GM19395 (cell line): ENCODE data around the gene DOCK7.

Experiments used
- ATAC-seq: cut with Tn5 transposase; IDR thresholded peaks from one replicate; pipeline ENCODE4 v1.9.1; 2021; ENCODE audit warnings: mild to moderate bottlenecking, moderate library complexity; ENCODE audit not compliant: unreplicated experiment

The DOCK7 gene

DNA sequence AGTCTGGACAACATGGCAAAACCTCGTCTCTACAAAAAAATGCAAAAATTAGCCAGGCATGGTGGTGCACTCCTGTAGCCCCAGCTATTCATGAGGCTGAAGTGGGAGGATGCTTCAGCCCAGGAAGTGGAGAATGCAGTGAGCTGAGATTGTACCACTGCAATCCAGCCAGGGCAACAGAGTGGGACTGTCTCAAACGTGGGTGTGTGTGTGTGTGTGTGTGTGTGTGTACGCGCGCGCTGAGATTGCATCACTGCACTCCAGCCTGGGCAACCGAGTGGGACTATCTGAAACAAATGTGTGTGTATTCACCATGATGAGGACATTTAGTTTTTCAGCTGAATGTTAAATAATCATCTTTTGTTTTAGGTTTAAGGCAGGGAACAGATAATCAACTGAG is 230.2 kb downstream of the DOCK7 start:
- no peak for ATAC-seq

DNA sequence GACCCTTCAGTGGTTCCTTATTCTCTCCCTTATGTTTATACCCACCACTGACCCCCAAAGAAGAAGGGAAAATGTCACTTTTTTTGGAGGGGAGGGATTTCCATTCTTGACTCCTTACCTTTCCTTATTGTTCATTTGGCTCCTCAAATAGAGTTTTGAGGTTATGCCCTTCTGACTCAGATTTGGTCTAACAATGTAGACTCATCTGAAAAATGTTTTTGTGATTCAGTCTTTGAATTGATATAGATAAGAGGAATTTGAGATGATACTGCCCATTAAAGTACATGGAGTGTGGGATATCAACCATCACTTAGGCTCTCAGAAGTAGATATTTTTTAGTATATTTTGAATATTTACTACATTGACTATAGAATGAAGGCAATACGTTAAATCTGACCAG is 235.2 kb downstream of the DOCK7 start:
- ATAC-seq = no peak

- no peak for ATAC-seq
These were observed 237.9 kb downstream of the DOCK7 start for GRCh38 chr1:62450301-62450700.

- ATAC-seq = no peak
These were observed 239.8 kb downstream of the DOCK7 start for GRCh38 chr1:62448221-62448933.

GRCh38 chr1:62444701-62445100 is 243.5 kb downstream of the DOCK7 start:
- ATAC-seq = no peak

- ATAC-seq = no peak
These were observed 248.4 kb downstream of the DOCK7 start for GRCh38 chr1:62439652-62440371.

DNA sequence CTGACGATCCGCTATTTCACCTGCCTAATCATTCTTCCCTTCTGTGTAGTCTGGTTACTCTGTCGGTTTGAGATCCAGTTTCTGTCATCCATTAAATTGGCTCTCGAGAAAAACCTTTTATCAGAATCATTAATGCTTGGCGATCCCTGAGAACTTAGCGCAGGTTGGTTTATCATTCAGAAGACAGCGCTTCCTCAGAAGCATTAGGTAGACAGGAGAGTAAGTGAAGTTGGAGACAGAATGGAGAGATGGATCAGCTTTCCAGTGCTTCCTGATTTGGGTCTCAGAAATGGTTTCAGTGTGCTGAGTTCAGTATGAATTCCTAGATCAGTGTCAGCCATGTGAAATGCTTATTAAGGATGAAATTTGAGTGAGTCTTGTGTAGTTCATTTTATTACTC is 250.0 kb downstream of the DOCK7 start:
- ATAC-seq = no peak

GRCh38 chr1:62437273-62437940 is 250.8 kb downstream of the DOCK7 start:
- no peak for ATAC-seq

- peak; percentile 81 for ATAC-seq
These were observed 251.5 kb downstream of the DOCK7 start, which contains the start of gene USP1 for GRCh38 chr1:62436466-62437272. Gene USP1, plus strand, starts transcription at chr1:62437049. Its CDS starts 2,819 bp downstream, at chr1:62439868.

DNA sequence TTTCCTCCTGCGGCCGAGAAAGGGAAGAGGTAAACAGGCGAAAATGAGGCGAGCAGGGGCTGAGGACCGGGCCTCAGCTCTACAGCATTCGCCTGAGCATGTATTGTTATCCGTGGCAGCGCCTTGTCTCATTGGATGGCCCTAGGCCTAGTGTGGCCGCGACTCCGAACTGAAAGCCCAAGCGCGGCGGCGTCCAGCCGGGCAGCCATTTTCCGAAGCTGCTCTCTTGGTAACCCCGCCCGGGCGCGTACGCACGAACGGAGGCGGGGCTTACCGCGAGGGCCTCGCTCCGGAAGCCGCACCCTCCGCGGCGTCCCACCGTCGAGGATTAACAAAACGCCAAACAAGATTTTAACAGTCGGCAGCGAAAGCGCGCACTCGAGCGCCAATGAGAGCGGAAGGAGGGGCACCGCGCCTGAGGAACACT is 252.1 kb downstream of the DOCK7 start:
- ATAC-seq = no peak

- ATAC-seq = no peak
These were observed 252.8 kb downstream of the DOCK7 start for GRCh38 chr1:62435231-62436038.

DNA sequence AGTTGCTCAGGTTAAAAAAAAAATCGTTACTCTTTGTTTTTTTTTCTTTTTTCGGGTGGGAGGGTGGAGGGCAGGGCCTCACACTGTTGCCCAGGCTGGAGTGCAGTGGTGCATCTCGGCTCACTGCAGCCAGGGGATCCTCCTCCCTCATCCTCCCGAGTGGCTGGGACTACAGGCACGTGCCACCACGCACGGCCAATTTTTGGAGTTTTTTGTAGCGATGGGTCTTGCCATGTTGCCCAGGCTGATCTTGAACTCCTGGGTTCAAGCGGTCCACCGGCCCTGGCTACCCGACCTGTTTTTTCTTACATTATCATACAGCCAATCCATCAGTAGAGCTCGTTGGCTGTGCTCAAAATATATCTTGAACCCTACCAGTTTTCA is 253.6 kb downstream of the DOCK7 start:
- no peak for ATAC-seq

- no peak for ATAC-seq
These were observed 254.1 kb downstream of the DOCK7 start for GRCh38 chr1:62433861-62434617.

DNA sequence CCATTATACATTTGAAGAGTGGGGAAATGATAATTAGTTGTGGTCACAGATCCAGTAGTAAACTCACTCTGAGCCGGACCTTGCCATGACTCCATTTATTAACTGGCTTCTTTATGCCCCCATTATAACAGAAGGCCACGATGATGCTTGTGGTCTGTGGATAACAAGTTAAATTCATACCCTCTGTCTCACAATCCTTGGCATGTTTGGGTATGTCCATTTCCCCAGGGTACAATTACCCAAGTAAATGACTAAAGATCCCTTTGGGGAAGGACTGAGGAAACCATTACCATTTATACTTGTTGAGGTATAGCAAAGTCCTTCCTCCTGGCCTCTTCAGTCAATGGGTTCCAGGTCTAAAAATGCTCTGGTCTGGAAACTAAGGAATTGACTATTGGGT is 258.6 kb downstream of the DOCK7 start:
- ATAC-seq = no peak

- ATAC-seq = no peak
These were observed 259.8 kb downstream of the DOCK7 start for GRCh38 chr1:62428351-62428750.

- ATAC-seq = no peak
These were observed 261.4 kb downstream of the DOCK7 start for GRCh38 chr1:62426794-62427193.

GRCh38 chr1:62426237-62426636 is 261.9 kb downstream of the DOCK7 start:
- ATAC-seq = no peak

- no peak for ATAC-seq
These were observed 263.1 kb downstream of the DOCK7 start for GRCh38 chr1:62425041-62425440.

GRCh38 chr1:62424411-62424810 is 263.8 kb downstream of the DOCK7 start:
- no peak for ATAC-seq
